GM12864 (cell line): ENCODE results near the gene TMEM131L.

ENCODE experiments used
- DNase-seq: peaks from one replicate; pipeline ENCODE4 v3.0.0-alpha.2; 2011; ENCODE audit warnings: low read depth
- H3K4me3 ChIP-seq: 2 replicates; pipeline ENCODE4 v1.5.1; 2011; ENCODE audit warnings: mild to moderate bottlenecking, low read depth, low read length, control low read depth
- CTCF ChIP-seq: IDR thresholded peaks from 2 replicates; pipeline ENCODE4 v1.5.1; 2011; ENCODE audit warnings: low read depth, mild to moderate bottlenecking, moderate library complexity, low read length, control low read depth, inconsistent platforms; ENCODE audit errors: missing control alignments

The TMEM131L gene

GRCh38 chr4:153538487-153539357 is 72.6 kb downstream of the TMEM131L start:
- TF ChIP-seq CTCF = no peak
- DNase-seq = no peak
- H3K4me3 ChIP-seq = no peak overlapping the region

- no peak overlapping the region for H3K4me3 ChIP-seq
- DNase-seq = no peak
- no peak for TF ChIP-seq CTCF
Measured at GRCh38 chr4:153539422-153539821, 73.3 kb downstream of the TMEM131L start.

- H3K4me3 ChIP-seq = no peak overlapping the region
- DNase-seq = no peak
- TF ChIP-seq CTCF = no peak
Measured at GRCh38 chr4:153541456-153542096, 75.4 kb downstream of the TMEM131L start.

GRCh38 chr4:153542131-153542530 is 76.0 kb downstream of the TMEM131L start:
- no peak for TF ChIP-seq CTCF
- H3K4me3 ChIP-seq = no peak overlapping the region
- no peak for DNase-seq

GRCh38 chr4:153542834-153543233 is 76.7 kb downstream of the TMEM131L start:
- no peak overlapping the region for H3K4me3 ChIP-seq
- no peak for DNase-seq
- TF ChIP-seq CTCF = peak; percentile 48

- H3K4me3 ChIP-seq = no peak overlapping the region
- DNase-seq = no peak
- no peak for TF ChIP-seq CTCF
Measured at GRCh38 chr4:153543351-153543750, 77.2 kb downstream of the TMEM131L start.
